Sigmoid colon (tissue), 7 donors: Measurements from ENCODE around the gene SEC24D. TPM values are rescaled to one million over a fixed set of nuclear protein-coding genes. Genes with fewer than 3 reads are reported as not detected.

ENCODE experiments used
- DNase-seq: peaks from one replicate; pipeline ENCODE4 v3.0.0-alpha.2; 2019
- H3K27ac ChIP-seq, 4 donors: fragments of 200-600 bp; sonication (generic); one replicate each; pipeline ENCODE4 v1.5.1; 2016 to 2019; ENCODE audit warnings: mild to moderate bottlenecking in 1 of 4
- H3K27me3 ChIP-seq, 3 donors: fragments of 200-600 bp; sonication (generic); one replicate each; pipeline ENCODE4 v1.5.1; 2019; ENCODE audit warnings: mild to moderate bottlenecking in 1 of 3
- H3K36me3 ChIP-seq, 4 donors: fragments of 200-600 bp; sonication (generic); one replicate each; pipeline ENCODE4 v1.5.1; 2016 to 2019
- H3K4me1 ChIP-seq, 4 donors: fragments of 200-600 bp; sonication (generic); one replicate each; pipeline ENCODE4 v1.5.1; 2017 to 2019
- H3K4me3 ChIP-seq, 4 donors: fragments of 200-600 bp; sonication (generic); one replicate each; pipeline ENCODE4 v1.5.1; 2017 to 2019; ENCODE audit warnings: mild to moderate bottlenecking in 2 of 4, moderate library complexity in 1 of 4
- H3K9me3 ChIP-seq, 4 donors: fragments of 200-600 bp in 3 of 4; sonication (generic) in 3 of 4; one replicate each; pipeline versions ENCODE4 v1.5.1 to v1.6.1; 2013 to 2019
- EP300 ChIP-seq, 4 donors: sonication (generic); formaldehyde crosslinking; IDR thresholded peaks; one replicate each; pipeline ENCODE4 v1.6.1; 2017; ENCODE audit warnings: antibody characterized with exemption in 4 of 4
- POLR2A ChIP-seq, 2 donors: fragments of 450-650 bp; IDR thresholded peaks; one replicate each; pipeline ENCODE4 v1.6.1; 2016; ENCODE audit warnings: antibody characterized with exemption in 2 of 2, mild to moderate bottlenecking in 2 of 2, moderate library complexity in 2 of 2
- POLR2AphosphoS5 ChIP-seq, 4 donors: sonication (generic); formaldehyde crosslinking; IDR thresholded peaks; one replicate each; pipeline ENCODE4 v1.6.1; 2017; ENCODE audit warnings: antibody characterized with exemption in 4 of 4
- WGBS, 2 donors: extraction: QIAGEN DNeasy Blood & Tissue Kit; methylation state at CpG; one replicate each; pipeline ENCODE4 v1.1.7; 2013; 5-methylcytosine and 5-hydroxymethylcytosine counted together
- intact Hi-C: fragments of 100-400 bp; cut with DNase I; formaldehyde crosslinking; loops from one replicate; pipeline ENCODE4 v1.15.1; 2023
- polyA plus RNA-seq, 3 donors: library from polyadenylated mRNA; stranded (reverse); fragments of 200-250 nt; gene quantifications; one replicate each; pipeline ENCODE4 v1.2.3, GENCODE V29; 2013
- total RNA-seq, 4 donors: library from RNA; depleted of rRNA; stranded (reverse); fragments of >200 nt; gene quantifications; one replicate each; pipeline ENCODE4 v1.1.0, GENCODE V29; 2016
- TF ChIP-seq, protein P1 (sequence below), 4 experiments: fragments of 450-650 bp in 3 of 4; fragments of 200-600 bp in 1 of 4; IDR thresholded peaks; one replicate each; pipeline ENCODE4 v1.5.1; 2016 to 2019; ENCODE audit warnings: antibody characterized with exemption in 4 of 4, mild to moderate bottlenecking in 3 of 4, moderate library complexity in 2 of 4
- donor health status: healthy with polysubstance abuse.
- donor health status: Bipolar disorder and iron deficiency.
- donor health status: healthy.

Gene SEC24D
- total and polyA plus RNA-seq, 7 donors: 18.6 to 42.4 (median 27.6) TPM

DNA sequence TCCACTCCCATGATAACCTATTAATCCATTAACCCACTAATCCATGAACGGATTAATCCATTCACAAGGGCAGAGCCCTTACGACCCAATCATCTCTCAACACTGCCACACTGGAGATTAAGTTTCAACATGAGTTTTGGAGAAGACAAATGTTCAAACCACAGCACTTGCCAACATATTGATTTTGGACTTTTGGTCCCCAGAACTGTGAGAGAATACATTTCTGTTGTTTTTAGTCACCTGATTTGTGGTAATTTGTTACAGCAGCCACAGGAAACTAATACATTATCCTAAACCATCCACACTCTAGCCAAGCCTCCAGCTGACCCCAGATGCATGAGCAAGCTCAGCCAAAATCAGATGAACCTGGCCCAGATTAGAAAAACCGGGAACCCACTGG, 22.4 kb downstream of the SEC24D start:
- DNase-seq: no peak

DNA sequence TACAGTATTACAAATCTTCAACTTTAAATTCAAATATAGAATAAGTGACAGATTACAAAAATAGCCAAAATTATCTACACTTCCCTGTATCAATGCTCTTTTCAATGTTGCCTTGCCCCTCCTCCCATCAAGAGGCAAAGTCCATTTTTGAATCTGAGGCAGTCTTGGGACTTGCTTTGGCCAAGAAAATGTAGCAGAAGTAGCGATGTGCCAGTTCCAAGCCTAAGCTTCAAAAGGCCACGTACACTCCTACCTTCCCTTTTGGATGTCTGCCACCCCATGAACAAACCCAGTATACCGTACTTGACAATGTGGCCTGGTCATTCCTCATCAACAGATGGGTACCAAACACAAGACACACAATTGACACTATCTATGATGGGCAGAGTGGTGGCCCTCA, 24.1 kb downstream of the SEC24D start:
- peaks cover 0 to 11% (median 2%) of the 10 kb centered on the region in 4 donors for H3K4me1 ChIP-seq
- peaks cover 8 to 84% (median 55%) of the 10 kb centered on the region in 4 donors for H3K36me3 ChIP-seq
- no peak overlapping the region for H3K4me3 ChIP-seq
- DNase-seq: no peak
- intact Hi-C loops: no loop called here
- WGBS, 2 donors: 66 to 89% methylated on average over 3 of the region's 3 CpGs
- H3K27ac ChIP-seq: peak overlapping the region in 3 of 4 donors; percentile 33 to 45 (median 40)
- H3K27me3 ChIP-seq: no peaks in the 10 kb centered on the region
- TF ChIP-seq, protein P1, sequence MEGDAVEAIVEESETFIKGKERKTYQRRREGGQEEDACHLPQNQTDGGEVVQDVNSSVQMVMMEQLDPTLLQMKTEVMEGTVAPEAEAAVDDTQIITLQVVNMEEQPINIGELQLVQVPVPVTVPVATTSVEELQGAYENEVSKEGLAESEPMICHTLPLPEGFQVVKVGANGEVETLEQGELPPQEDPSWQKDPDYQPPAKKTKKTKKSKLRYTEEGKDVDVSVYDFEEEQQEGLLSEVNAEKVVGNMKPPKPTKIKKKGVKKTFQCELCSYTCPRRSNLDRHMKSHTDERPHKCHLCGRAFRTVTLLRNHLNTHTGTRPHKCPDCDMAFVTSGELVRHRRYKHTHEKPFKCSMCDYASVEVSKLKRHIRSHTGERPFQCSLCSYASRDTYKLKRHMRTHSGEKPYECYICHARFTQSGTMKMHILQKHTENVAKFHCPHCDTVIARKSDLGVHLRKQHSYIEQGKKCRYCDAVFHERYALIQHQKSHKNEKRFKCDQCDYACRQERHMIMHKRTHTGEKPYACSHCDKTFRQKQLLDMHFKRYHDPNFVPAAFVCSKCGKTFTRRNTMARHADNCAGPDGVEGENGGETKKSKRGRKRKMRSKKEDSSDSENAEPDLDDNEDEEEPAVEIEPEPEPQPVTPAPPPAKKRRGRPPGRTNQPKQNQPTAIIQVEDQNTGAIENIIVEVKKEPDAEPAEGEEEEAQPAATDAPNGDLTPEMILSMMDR (IDR thresholded peaks at IDR 0.05): no peak
- TF ChIP-seq POLR2A (IDR thresholded peaks at IDR 0.05): no peak
- no peak for TF ChIP-seq POLR2AphosphoS5 (IDR thresholded peaks at IDR 0.05)
- no peaks in the 10 kb centered on the region for H3K9me3 ChIP-seq

More for the DNA sequence above, 22.4 kb downstream of the SEC24D start:
- H3K36me3 ChIP-seq: peaks cover 8 to 69% (median 53%) of the 10 kb centered on the region in 4 donors
- TF ChIP-seq POLR2A (IDR thresholded peaks at IDR 0.05) (no peak), POLR2AphosphoS5 (IDR thresholded peaks at IDR 0.05) (no peak), EP300 (IDR thresholded peaks at IDR 0.05) (no peak)
- WGBS, 2 donors: 92 to 96% methylated on average over 3 of the region's 3 CpGs
- H3K9me3 ChIP-seq: no peaks in the 10 kb centered on the region
- no peaks in the 10 kb centered on the region for H3K27me3 ChIP-seq
- no peak overlapping the region for H3K27ac ChIP-seq
- peaks cover 0 to 11% (median 2%) of the 10 kb centered on the region in 4 donors for H3K4me1 ChIP-seq
- intact Hi-C loops: no loop called here
- H3K4me3 ChIP-seq: no peak overlapping the region

DNA sequence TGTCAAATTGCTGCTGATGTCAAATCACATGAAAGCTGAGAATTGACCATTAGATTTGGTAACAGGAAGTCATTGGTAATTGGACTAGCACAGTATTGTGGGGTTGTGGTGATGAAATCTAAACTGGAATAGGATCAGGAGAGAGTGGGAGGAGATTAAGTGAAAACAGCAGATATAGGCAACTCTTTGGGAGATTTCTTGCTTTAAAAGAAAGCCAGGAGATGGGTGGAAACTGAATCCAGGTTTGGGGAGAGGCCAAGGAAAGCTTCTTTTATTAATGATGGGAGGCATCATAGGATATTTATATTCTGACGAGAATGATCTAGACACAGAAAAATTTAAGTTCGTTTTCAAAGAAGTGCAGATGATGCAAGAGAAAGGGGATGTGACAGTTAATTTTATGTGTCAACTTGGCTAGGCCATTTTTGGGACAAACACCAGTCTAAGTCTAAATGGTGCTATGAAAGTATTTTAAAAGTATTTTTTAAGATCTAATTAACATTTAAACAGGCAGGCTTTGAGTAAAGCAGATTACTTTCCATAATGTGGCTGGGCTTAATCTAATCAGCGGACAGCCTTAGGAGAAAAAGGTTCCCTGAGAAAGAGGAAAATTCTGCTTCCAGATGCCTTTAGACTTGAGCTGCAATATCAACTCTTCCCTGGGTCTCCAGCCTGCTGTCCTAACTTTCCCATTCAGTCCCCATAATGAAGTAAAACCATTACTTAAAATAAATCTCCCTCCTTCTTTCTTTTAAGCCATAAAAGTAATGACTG, 24.7 kb downstream of the SEC24D start:
- no peak for DNase-seq
- Histone ChIP-seq H3K4me1 (peaks cover 0 to 11% (median 2%) of the 10 kb centered on the region in 4 donors), H3K27me3 (no peaks in the 10 kb centered on the region), H3K27ac (peak overlapping the region in 3 of 4 donors; percentile 33 to 45 (median 40)), H3K9me3 (no peaks in the 10 kb centered on the region), H3K36me3 (peaks cover 8 to 91% (median 54%) of the 10 kb centered on the region in 4 donors), H3K4me3 (no peak overlapping the region)
- peak in 1 of 4 donors; percentile 36 for TF ChIP-seq POLR2AphosphoS5 (IDR thresholded peaks at IDR 0.05)
- no peak for TF ChIP-seq EP300 (IDR thresholded peaks at IDR 0.05)
- 61 to 87% methylated on average over 3 of the region's 3 CpGs for WGBS, 2 donors
- intact Hi-C loops: no loop called here

DNA sequence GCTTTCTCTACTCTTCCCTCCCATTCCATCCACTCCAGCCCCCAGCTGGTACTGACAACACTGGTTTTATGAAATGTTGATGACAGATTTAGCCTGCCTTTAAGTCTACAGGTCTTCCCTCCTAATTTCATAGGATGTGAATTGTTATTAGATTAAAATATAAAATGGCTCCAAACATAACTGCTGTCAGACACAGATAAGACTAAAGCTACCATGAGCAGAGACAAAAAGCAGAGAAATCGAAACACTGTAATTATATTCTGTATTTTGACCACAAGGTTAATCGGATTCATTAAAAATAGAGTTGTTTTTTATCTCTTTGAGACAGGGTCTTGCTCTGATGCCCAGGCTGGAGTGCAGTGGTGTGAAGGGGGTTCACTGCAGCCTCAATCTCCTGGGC, 28.3 kb downstream of the SEC24D start:
- Histone ChIP-seq H3K4me3 (no peak overlapping the region), H3K27me3 (no peaks in the 10 kb centered on the region), H3K27ac (no peak overlapping the region), H3K36me3 (peaks cover 0 to 93% (median 32%) of the 10 kb centered on the region in 4 donors), H3K4me1 (peaks cover 0 to 11% (median 2%) of the 10 kb centered on the region in 4 donors), H3K9me3 (no peaks in the 10 kb centered on the region)
- TF ChIP-seq EP300 (IDR thresholded peaks at IDR 0.05) (no peak), POLR2AphosphoS5 (IDR thresholded peaks at IDR 0.05) (no peak), POLR2A (IDR thresholded peaks at IDR 0.05) (no peak)
- TF ChIP-seq, protein P1 (IDR thresholded peaks at IDR 0.05): no peak
- intact Hi-C loops: no loop called here
- WGBS, 2 donors: 97% methylated on average over 2 of the region's 2 CpGs
- DNase-seq: no peak

DNA sequence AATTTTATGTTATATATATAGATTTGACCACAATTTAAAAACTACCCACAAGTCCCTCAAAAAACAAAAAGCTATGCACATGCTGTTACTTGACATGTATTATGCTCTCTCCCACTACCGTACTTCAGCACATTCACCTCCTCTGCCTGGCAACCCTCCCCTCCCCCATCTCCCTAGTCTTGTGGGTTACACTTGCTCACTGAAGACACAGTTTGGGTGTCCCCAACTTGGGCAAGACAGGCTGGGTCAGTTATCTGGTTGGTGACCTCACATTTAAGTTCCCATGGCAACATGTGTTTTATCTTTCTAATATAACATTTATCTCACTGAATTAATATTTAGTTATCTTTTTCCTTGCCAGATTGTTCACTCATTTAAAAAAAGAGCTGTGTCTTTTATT, 32.7 kb downstream of the SEC24D start:
- Histone ChIP-seq H3K4me1 (no peaks in the 10 kb centered on the region), H3K27ac (no peak overlapping the region)

More for the DNA sequence above, 32.7 kb downstream of the SEC24D start:
- H3K36me3 ChIP-seq: peaks cover 0 to 83% (median 22%) of the 10 kb centered on the region in 4 donors
- TF ChIP-seq EP300 (IDR thresholded peaks at IDR 0.05) (no peak), POLR2AphosphoS5 (IDR thresholded peaks at IDR 0.05) (no peak), POLR2A (IDR thresholded peaks at IDR 0.05) (no peak)
- TF ChIP-seq, protein P1 (IDR thresholded peaks at IDR 0.05): no peak
- WGBS, 2 donors: 94 to 96% methylated on average over 1 of the region's 1 CpG
- H3K27me3 ChIP-seq: no peaks in the 10 kb centered on the region
- intact Hi-C loops: no loop called here
- H3K4me3 ChIP-seq: no peak overlapping the region
- H3K9me3 ChIP-seq: no peaks in the 10 kb centered on the region
- DNase-seq: no peak
